Mesothelial cell of epicardium (in vitro differentiated cells): ENCODE measurements around the gene CRB2. TPM values are rescaled to one million over a fixed set of nuclear protein-coding genes. Genes with fewer than 3 reads are reported as not detected.

Source experiments
- DNase-seq, 2 experiments: peaks; one replicate each; pipeline ENCODE4 v3.0.0; 2021; ENCODE audit warnings: low spot score in 2 of 2; ENCODE audit not compliant: unreplicated experiment in 2 of 2
- H3K27ac Mint-ChIP-seq: 2 replicates; pipeline ENCODE4 v1.8.0; 2021; ENCODE audit warnings: mixed read lengths
- H3K27me3 Mint-ChIP-seq: 2 replicates; pipeline ENCODE4 v1.8.0; 2021; ENCODE audit warnings: low read depth, mixed read lengths
- H3K36me3 Mint-ChIP-seq: 2 replicates; pipeline ENCODE4 v1.8.0; 2021; ENCODE audit warnings: mixed read lengths
- H3K4me1 Mint-ChIP-seq: 2 replicates; pipeline ENCODE4 v1.8.0; 2021; ENCODE audit warnings: mixed read lengths
- H3K4me3 Mint-ChIP-seq: 2 replicates; pipeline ENCODE4 v1.8.0; 2021; ENCODE audit warnings: mild to moderate bottlenecking, moderate library complexity, mixed read lengths
- H3K9me3 Mint-ChIP-seq: 2 replicates; pipeline ENCODE4 v1.8.0; 2021; ENCODE audit warnings: mixed read lengths
- total RNA-seq: library from RNA; stranded (reverse); gene quantifications from 3 replicates; pipeline ENCODE4 v1.2.1, GENCODE V29; 2021
- TF ChIP-seq, protein P1 (sequence below): fragments of 200-600 bp; sonication (generic); IDR thresholded peaks from one replicate; pipeline ENCODE4 v1.5.0; 2021; ENCODE audit warnings: antibody characterized with exemption; ENCODE audit not compliant: unreplicated experiment

Gene CRB2
- total RNA-seq, 1 donor from 2014 or later = 41.0 TPM

DNA sequence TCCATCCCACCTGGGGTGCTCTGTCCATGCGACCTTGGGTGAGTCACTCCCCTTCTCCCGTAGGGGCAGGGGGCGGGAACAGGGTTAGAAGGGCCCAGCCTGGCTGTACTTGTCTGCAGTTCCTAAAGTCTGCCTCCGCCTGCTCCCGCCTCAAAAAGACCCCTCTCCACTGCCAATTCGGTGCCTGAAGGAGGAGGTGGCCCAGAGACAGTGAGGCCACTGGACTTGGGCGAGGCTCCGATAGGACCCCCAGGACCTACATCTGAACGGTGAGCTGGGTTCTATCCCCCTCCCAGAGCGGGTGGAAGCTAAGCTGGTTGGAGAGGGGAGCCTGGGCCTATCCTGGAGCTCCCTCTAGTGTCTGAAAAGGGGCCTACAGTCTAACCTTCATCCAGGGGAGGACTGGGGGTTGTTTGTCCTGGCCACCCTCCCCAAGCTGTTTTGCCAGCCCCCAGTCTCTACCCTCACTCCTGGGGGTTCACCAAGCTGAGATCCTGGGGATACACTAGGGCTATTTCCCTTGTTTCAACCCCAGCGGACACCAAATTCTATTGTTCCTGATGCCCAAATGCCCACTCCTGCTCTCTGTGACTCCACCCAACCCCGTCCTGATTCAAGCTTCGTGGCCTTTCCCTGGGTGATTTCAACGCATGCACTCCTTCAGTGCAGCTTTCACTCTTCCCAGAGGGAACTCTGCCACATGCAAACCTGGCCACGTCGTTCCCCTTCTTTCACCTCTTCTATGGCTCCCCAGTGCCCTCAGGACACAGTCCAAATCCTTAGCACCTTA lies 6.1 kb upstream of the CRB2 start:
- H3K27me3 Mint-ChIP-seq = peaks cover 24% of the 10 kb centered on the region
- H3K9me3 Mint-ChIP-seq = no peaks in the 10 kb centered on the region
- H3K4me1 Mint-ChIP-seq = peaks cover 14% of the 10 kb centered on the region
- no peaks in the 10 kb centered on the region for H3K36me3 Mint-ChIP-seq
- DNase-seq = peak in 1 of 2 experiments; percentile 80
- TF ChIP-seq, protein P1, sequence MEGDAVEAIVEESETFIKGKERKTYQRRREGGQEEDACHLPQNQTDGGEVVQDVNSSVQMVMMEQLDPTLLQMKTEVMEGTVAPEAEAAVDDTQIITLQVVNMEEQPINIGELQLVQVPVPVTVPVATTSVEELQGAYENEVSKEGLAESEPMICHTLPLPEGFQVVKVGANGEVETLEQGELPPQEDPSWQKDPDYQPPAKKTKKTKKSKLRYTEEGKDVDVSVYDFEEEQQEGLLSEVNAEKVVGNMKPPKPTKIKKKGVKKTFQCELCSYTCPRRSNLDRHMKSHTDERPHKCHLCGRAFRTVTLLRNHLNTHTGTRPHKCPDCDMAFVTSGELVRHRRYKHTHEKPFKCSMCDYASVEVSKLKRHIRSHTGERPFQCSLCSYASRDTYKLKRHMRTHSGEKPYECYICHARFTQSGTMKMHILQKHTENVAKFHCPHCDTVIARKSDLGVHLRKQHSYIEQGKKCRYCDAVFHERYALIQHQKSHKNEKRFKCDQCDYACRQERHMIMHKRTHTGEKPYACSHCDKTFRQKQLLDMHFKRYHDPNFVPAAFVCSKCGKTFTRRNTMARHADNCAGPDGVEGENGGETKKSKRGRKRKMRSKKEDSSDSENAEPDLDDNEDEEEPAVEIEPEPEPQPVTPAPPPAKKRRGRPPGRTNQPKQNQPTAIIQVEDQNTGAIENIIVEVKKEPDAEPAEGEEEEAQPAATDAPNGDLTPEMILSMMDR = peak; percentile 83
- H3K4me3 Mint-ChIP-seq = no peak overlapping the region
- no peak overlapping the region for H3K27ac Mint-ChIP-seq

DNA sequence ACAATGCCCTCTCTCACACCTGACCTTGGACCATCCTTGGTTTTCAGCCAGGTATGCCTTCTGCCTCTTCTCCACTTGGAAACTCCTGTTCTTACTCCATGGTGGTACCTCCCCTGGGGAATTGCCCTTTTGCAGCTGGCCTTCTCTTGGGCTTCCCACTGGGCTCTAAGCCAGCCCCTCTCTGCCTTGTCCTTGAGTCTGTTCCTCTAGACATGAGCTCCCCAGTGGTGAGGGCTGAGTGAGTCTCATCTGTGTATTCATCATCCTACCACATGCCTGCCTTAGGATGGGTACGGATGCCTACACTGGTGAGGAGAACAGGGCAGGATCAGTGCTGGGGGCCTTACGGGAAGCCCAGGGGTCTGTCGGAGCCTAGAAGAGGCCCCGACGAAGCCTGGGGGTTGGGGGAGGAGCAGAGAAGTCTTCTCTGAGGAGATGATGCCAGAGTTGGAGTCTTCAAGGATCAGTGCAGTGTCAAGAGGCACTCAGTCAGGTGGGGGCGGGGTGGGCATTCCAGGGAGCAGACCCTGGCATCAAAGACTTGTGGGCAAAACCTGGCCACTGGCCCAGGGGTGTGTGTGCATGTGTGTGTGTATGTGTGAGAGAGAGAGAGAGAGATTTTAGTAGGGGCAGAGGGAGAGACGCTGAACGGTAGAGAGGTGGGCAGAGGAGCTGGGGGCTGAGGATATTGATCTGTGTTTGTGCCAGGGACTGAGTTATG lies 5.2 kb upstream of the CRB2 start:
- no peaks in the 10 kb centered on the region for H3K9me3 Mint-ChIP-seq
- no peak for DNase-seq
- H3K27ac Mint-ChIP-seq = no peak overlapping the region
- TF ChIP-seq, protein P1 = no peak
- H3K4me3 Mint-ChIP-seq = no peak overlapping the region
- peaks cover 17% of the 10 kb centered on the region for H3K4me1 Mint-ChIP-seq
- peaks cover 24% of the 10 kb centered on the region for H3K27me3 Mint-ChIP-seq
- no peaks in the 10 kb centered on the region for H3K36me3 Mint-ChIP-seq

DNA sequence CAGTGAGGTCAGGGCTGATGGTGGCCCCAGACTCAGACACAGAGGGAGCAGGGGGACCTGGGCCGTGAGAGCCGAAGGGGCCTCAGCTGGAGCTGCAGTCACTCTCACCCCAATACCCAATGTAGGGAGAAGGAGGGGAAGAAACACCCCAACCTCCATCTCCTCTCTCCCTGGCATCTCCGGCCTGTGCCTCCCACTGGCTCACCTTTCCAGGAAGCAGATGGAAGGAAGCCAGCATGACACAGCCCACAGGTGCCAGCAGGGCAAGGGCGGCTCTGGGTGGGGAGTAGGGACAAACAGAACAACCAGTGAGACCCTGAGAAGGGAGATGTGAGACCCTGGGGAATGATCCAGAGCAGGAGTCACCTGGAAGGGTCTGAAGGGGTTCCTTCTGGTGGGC lies 3.0 kb upstream of the CRB2 start:
- DNase-seq = no peak
- Mint-ChIP-seq H3K9me3 (no peaks in the 10 kb centered on the region), H3K4me3 (no peak overlapping the region), H3K27ac (no peak overlapping the region), H3K27me3 (peaks cover 24% of the 10 kb centered on the region), H3K36me3 (no peaks in the 10 kb centered on the region), H3K4me1 (peaks cover 29% of the 10 kb centered on the region)
- TF ChIP-seq, protein P1 = no peak

DNA sequence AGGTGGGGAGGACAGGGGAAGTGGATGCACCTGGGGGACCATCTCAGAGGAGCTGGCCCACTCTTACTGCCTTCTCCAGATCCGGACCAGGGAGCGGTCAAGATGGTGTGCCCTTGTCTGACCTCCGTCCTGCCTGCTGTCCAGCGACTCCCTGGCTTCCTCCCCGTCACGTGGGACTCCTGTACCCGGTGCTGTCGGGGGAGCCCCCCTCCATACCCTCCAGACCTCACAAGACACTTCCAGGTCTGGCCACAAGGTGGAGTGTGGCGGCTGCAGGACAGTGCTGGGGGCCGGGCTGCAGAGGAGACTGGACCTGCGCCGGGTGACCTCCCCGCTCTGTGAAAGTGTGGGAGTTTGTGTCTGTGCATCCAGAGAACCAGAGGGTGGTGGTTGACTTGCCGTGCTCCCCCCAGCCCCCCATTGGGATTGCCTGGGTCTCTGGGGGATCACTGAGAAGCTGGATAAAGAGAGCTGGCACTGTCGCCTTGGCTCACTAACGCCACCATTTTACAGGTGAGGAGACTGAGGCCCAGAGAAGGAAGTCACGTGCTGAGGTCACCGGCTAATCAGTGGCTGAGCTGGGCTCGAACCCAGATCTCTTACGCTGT lies 1.9 kb upstream of the CRB2 start:
- Mint-ChIP-seq H3K4me3 (no peak overlapping the region), H3K27me3 (peaks cover 24% of the 10 kb centered on the region), H3K27ac (no peak overlapping the region), H3K4me1 (peaks cover 39% of the 10 kb centered on the region), H3K36me3 (no peaks in the 10 kb centered on the region), H3K9me3 (no peaks in the 10 kb centered on the region)
- DNase-seq = peak; percentile 56 to 83
- TF ChIP-seq, protein P1 = peak; percentile 94

DNA sequence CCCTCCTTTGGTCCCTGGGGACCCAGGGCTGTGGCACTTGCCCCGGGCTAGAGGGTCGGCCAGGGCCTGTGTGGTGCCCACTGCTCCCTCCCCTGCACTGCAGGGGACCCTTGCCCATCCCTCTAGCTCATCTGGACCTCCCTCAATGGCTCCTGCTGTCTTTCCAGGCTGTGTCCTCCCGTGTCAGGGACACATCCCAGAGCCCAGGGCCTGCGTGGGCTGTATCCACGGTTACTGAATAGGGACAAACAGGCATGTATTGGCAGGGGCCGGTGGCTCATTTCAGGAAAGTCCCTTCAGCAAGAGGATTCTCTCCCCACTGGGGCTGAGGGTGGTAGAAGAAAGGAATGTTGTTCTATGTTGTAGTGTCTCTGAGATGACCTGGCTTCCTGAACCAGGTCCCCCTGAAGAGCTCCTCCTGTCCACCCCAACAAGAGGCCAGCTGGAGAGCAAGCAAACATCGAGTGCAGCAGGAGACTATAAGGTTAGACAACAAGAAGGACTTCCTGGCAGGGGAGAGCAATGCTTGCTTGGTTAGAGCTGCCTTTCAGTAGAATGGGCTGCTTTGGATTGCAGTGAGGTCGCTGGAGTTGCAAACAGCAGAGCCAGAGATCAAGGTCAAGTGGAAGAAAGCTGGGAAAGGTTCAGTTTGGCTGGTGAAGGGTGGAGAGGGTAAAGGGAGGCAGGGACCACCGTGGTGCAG lies 1.0 kb upstream of the CRB2 start:
- Mint-ChIP-seq H3K9me3 (no peaks in the 10 kb centered on the region), H3K27ac (no peak overlapping the region), H3K4me1 (peaks cover 48% of the 10 kb centered on the region)

More for the DNA sequence above, 1.0 kb upstream of the CRB2 start:
- peak overlapping the region; percentile 27 for H3K4me3 Mint-ChIP-seq
- TF ChIP-seq, protein P1 = no peak
- peaks cover 24% of the 10 kb centered on the region for H3K27me3 Mint-ChIP-seq
- no peak for DNase-seq
- no peaks in the 10 kb centered on the region for H3K36me3 Mint-ChIP-seq
